SK-N-SH (cell line): ENCODE data around the gene NEU4.
"Not testable (repeated sequence)": the region's sequence is repeated elsewhere in the genome, so short reads cannot be mapped to it uniquely, and the experiment has no call there.

ENCODE experiments used
- CTCF ChIP-seq: fragments of 200-600 bp; sonication (generic); IDR thresholded peaks from 2 replicates; pipeline ENCODE4 v1.6.1; 2017; ENCODE audit warnings: antibody characterized with exemption, mild to moderate bottlenecking, moderate library complexity
- JUND ChIP-seq: IDR thresholded peaks from 2 replicates; pipeline ENCODE4 v1.4.0; 2012
- NFIC ChIP-seq: IDR thresholded peaks from 2 replicates; pipeline ENCODE4 v1.4.0; 2012; ENCODE audit warnings: borderline replicate concordance
- POLR2AphosphoS5 ChIP-seq: IDR thresholded peaks from 2 replicates; pipeline ENCODE4 v1.6.1; 2012; ENCODE audit warnings: low read depth, low read length

GRCh38 chr2:241782053-241782452, 26.9 kb upstream of the NEU4 start:
- not testable (repeated sequence) for TF ChIP-seq CTCF, NFIC, JUND, POLR2AphosphoS5
